Measurements from ENCODE around the gene USP34.

Gene USP34

GRCh38 chr2:61193670-61194561 is 277.0 kb downstream of the USP34 start:
- H3K9me3 Mint-ChIP-seq, result no peaks in the 10 kb centered on the region
- peaks cover 2% of the 10 kb centered on the region for H3K4me1 Mint-ChIP-seq
- no peak overlapping the region for H3K4me3 Mint-ChIP-seq
- H3K27me3 Mint-ChIP-seq, result no peaks in the 10 kb centered on the region
- ATAC-seq (ENCODE audit: low read depth) (peak; percentile 51), DNase-seq (ENCODE audit: low spot score in 2 of 2) (no peak)
- H3K27ac Mint-ChIP-seq, result peak overlapping the region; percentile 82
- H3K36me3 Mint-ChIP-seq, result peaks cover 11% of the 10 kb centered on the region

GRCh38 chr2:61187085-61187484 is 283.8 kb downstream of the USP34 start:
- ATAC-seq (ENCODE audit: low read depth), result no peak
- Mint-ChIP-seq H3K36me3 (peaks cover 39% of the 10 kb centered on the region), H3K9me3 (no peaks in the 10 kb centered on the region), H3K4me1 (peaks cover 13% of the 10 kb centered on the region), H3K4me3 (no peak overlapping the region), H3K27ac (peak overlapping the region; percentile 24), H3K27me3 (no peaks in the 10 kb centered on the region)
- DNase-seq (ENCODE audit: low spot score in 2 of 2), result no peak

GRCh38 chr2:61185231-61185728 is 285.6 kb downstream of the USP34 start:
- H3K27me3 Mint-ChIP-seq, result no peaks in the 10 kb centered on the region
- H3K4me1 Mint-ChIP-seq, result peaks cover 23% of the 10 kb centered on the region
- peaks cover 40% of the 10 kb centered on the region for H3K36me3 Mint-ChIP-seq
- H3K9me3 Mint-ChIP-seq, result no peaks in the 10 kb centered on the region
- ATAC-seq (ENCODE audit: low read depth) (no peak), DNase-seq (ENCODE audit: low spot score in 2 of 2) (no peak)
- peak overlapping the region; percentile 9 for H3K27ac Mint-ChIP-seq
- H3K4me3 Mint-ChIP-seq, result no peak overlapping the region

DNA sequence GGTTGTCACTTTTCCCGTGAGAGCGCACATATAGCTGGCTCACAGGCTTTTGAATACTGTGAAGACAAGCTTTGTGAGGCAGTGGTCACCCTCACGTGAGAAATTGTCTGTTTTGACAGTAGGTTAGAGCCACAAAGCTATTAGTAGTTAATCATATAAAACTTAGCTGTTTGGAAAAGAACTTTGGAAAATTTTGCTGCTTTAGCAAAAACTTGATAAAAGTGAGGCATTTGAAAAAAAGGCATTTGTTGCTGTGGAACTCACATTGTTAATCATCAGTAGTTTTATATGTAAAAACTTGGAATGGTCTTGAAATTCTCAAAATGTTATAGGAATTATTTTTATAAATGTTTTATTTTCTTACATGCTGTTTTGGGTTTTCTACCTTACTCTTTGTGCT is 286.6 kb downstream of the USP34 start:
- H3K27ac Mint-ChIP-seq, result peak overlapping the region; percentile 28
- H3K27me3 Mint-ChIP-seq, result no peaks in the 10 kb centered on the region
- H3K36me3 Mint-ChIP-seq, result peaks cover 37% of the 10 kb centered on the region
- H3K4me1 Mint-ChIP-seq, result peaks cover 32% of the 10 kb centered on the region
- ATAC-seq (ENCODE audit: low read depth), result no peak
- H3K4me3 Mint-ChIP-seq, result no peak overlapping the region
- no peaks in the 10 kb centered on the region for H3K9me3 Mint-ChIP-seq
- DNase-seq (ENCODE audit: low spot score in 2 of 2), result no peak

GRCh38 chr2:61183795-61184194 is 287.1 kb downstream of the USP34 start:
- H3K36me3 Mint-ChIP-seq, result peaks cover 36% of the 10 kb centered on the region
- DNase-seq (ENCODE audit: low spot score in 2 of 2) (no peak), ATAC-seq (ENCODE audit: low read depth) (no peak)
- H3K27ac Mint-ChIP-seq, result peak overlapping the region; percentile 28
- H3K27me3 Mint-ChIP-seq, result no peaks in the 10 kb centered on the region
- H3K4me3 Mint-ChIP-seq, result no peak overlapping the region
- peaks cover 35% of the 10 kb centered on the region for H3K4me1 Mint-ChIP-seq
- H3K9me3 Mint-ChIP-seq, result no peaks in the 10 kb centered on the region

DNA sequence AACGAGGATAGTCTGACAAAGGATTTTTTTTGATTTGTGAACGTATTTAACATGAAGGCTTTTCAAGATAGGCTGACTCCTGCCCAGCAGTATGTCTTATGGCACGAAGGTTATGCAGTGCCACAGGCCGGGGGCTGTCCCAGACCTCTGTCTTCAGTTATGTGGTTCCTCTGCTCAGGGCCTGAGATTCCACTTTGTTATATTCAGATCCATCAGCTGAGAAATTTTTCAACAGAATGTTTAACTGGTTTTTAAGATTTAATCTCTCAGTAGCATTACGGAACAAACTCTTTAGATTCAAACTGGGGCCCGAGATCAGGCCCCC is 288.9 kb downstream of the USP34 start:
- H3K27me3 Mint-ChIP-seq, result no peaks in the 10 kb centered on the region
- H3K27ac Mint-ChIP-seq, result peak overlapping the region; percentile 79
- H3K4me1 Mint-ChIP-seq, result peaks cover 45% of the 10 kb centered on the region
- ATAC-seq (ENCODE audit: low read depth) (no peak), DNase-seq (ENCODE audit: low spot score in 2 of 2) (no peak)
- H3K4me3 Mint-ChIP-seq, result no peak overlapping the region
- H3K9me3 Mint-ChIP-seq, result no peaks in the 10 kb centered on the region
- peaks cover 27% of the 10 kb centered on the region for H3K36me3 Mint-ChIP-seq

DNA sequence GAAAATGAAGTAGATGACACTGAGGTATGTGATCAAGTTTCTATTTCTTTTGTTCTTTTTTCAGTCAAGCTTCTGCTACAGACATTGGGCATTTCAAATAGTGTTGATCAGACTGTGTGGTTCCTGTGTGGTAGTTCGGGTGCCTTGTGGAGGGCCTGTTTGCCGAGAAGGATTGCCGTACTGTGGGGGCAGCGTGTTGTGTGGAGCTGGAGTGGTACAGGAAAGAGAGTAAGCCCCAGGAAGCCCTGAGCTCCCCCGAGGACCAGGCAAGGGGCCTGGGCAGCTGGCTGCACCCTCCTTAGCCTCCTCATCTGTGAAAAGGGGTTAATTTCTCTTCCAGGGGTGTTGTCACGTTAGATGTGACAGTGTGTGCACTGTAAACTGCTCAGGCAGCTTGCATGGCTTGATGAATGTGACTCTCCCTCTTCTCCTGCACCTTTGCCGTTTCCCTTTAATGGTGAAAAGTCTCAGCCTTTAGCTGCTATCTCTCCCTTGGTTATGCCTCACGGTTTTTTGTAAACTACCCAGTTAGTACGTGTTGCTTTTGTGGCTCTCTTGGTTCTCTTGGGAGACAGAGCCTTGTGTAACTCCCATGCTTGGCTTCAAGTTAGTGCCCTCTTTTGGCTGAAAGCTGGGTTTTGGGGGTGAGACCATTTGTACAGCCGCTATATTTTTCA is 289.4 kb downstream of the USP34 start:
- Mint-ChIP-seq H3K27me3 (no peaks in the 10 kb centered on the region), H3K4me1 (peaks cover 47% of the 10 kb centered on the region), H3K9me3 (no peaks in the 10 kb centered on the region), H3K36me3 (peaks cover 24% of the 10 kb centered on the region), H3K4me3 (no peak overlapping the region), H3K27ac (peak overlapping the region; percentile 73)
- DNase-seq (ENCODE audit: low spot score in 2 of 2), result no peak
- no peak for ATAC-seq (ENCODE audit: low read depth)

GRCh38 chr2:61180686-61181085 is 290.2 kb downstream of the USP34 start:
- no peak for ATAC-seq (ENCODE audit: low read depth)
- no peak for DNase-seq (ENCODE audit: low spot score in 2 of 2)
- Mint-ChIP-seq H3K27me3 (no peaks in the 10 kb centered on the region), H3K36me3 (peaks cover 19% of the 10 kb centered on the region), H3K9me3 (no peaks in the 10 kb centered on the region), H3K4me1 (peaks cover 52% of the 10 kb centered on the region), H3K4me3 (no peak overlapping the region), H3K27ac (peak overlapping the region; percentile 73)

DNA sequence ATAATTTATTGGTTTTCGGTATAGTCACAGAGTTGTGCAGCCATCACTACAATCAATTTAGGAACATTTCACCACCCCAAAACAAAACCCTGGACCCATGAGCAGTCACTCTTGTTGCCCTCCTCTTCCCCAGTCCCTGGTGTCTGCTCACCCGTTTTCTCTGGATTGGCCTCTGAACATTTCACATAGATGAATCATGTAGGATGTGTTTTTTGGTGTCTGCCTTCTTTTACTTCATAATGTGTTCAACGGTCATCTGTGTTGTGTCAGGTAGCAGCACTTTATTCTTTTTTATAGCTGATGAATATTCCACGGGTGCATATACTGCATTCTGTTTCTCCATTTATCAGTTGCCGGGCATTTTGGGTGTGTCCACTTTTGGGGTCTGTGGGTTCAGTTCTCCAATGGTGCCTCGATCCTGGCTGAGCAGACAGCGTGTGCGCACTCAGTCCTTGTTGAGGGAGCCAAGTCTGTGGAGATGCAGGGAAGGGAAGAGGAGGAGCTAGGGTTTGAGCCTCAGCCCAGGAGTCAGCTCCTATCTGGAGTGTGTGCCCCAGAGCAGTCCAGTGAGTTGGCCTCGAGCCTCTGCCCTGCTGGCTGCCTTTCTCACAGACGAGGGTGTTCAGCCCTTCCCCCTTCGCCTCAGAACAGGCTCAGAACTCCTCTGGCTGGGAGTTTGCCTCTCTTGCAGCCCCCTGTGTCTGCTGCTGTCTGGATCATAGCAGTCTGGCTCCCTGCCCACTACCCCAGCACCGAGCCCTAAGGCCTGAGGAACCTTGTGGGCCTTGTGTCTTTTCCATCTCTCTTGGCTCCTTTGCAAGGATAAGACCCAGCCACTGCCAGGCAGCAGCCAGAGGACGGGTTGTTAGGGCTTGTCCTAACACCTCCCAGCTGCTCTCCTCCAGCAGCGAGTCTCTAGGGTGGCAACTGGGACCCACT is 290.9 kb downstream of the USP34 start:
- Mint-ChIP-seq H3K36me3 (peaks cover 14% of the 10 kb centered on the region), H3K4me1 (peaks cover 52% of the 10 kb centered on the region), H3K27me3 (no peaks in the 10 kb centered on the region), H3K27ac (peak overlapping the region; percentile 73), H3K9me3 (no peaks in the 10 kb centered on the region), H3K4me3 (peak overlapping the region; percentile 45)
- no peak for ATAC-seq (ENCODE audit: low read depth)
- DNase-seq (ENCODE audit: low spot score in 2 of 2), result no peak

- Mint-ChIP-seq H3K9me3 (no peaks in the 10 kb centered on the region), H3K27ac (peak overlapping the region; percentile 94), H3K4me3 (peak overlapping the region; percentile 96), H3K27me3 (no peaks in the 10 kb centered on the region), H3K4me1 (peaks cover 51% of the 10 kb centered on the region), H3K36me3 (peaks cover 8% of the 10 kb centered on the region)
- ATAC-seq (ENCODE audit: low read depth) (no peak), DNase-seq (ENCODE audit: low spot score in 2 of 2) (no peak)
Observed at GRCh38 chr2:61178603-61179545, 292.0 kb downstream of the USP34 start.

DNA sequence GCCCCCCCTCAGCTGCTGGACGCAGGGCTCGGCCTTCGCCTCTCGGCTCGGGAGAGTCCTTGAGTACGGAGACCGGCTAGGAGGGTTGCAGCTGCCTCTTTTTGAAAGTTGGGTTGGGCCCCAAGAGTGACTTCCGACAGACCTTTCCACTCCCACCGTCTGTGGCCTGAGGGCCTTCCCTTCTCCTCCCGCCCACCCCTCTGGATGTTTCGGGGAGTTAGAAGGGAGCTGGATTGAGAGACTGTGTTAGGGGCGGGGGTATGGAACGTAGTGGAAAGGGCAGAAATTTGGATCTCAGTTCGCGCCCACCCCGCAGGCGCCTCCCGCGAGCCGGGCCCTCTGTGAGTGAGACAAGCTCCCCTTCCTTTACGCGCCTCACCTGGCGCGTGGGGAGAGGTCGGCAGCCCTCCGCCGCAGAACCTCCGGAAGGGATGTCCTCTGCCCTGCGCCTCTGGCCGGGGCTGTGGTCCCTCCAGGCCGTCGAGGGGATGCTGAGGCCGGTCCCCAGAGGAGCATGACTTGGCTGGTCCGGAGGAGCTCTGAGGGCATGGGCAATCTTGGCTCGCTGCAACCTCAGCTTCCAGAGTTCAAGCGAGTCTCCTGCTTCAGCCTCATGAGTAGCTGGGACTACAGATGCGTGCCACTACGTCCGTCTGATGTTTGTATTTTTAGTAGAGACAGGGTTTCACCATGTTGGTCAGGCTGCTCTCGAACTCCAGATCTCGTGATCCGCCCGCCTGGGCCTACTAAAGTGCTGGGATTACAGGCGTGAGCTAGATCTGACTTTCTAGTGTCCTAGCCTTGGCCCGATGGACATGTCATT is 292.9 kb downstream of the USP34 start:
- H3K27ac Mint-ChIP-seq, result peak overlapping the region; percentile 94
- peaks cover 45% of the 10 kb centered on the region for H3K4me1 Mint-ChIP-seq
- DNase-seq (ENCODE audit: low spot score in 2 of 2) (peak; percentile 16 to 49), ATAC-seq (ENCODE audit: low read depth) (peak; percentile 26)
- peaks cover 6% of the 10 kb centered on the region for H3K36me3 Mint-ChIP-seq
- H3K4me3 Mint-ChIP-seq, result peak overlapping the region; percentile 96
- H3K9me3 Mint-ChIP-seq, result no peaks in the 10 kb centered on the region
- H3K27me3 Mint-ChIP-seq, result no peaks in the 10 kb centered on the region

Measured in memory B cell (primary cell).